HG03139 (cell line): ENCODE results near the gene CHD5.
"Not testable (repeated sequence)": the region's sequence is repeated elsewhere in the genome, so short reads cannot be mapped to it uniquely, and the experiment has no call there.

Experiments
- ATAC-seq: cut with Tn5 transposase; IDR thresholded peaks from one replicate; pipeline ENCODE4 v1.9.1; 2021; ENCODE audit not compliant: unreplicated experiment

The CHD5 gene

GRCh38 chr1:6180268-6180706, at the start of gene CHD5:
Gene CHD5, minus strand, starts transcription at chr1:6180321. Its CDS starts 298 bp downstream, at chr1:6180023.
- ATAC-seq, result no peak

DNA sequence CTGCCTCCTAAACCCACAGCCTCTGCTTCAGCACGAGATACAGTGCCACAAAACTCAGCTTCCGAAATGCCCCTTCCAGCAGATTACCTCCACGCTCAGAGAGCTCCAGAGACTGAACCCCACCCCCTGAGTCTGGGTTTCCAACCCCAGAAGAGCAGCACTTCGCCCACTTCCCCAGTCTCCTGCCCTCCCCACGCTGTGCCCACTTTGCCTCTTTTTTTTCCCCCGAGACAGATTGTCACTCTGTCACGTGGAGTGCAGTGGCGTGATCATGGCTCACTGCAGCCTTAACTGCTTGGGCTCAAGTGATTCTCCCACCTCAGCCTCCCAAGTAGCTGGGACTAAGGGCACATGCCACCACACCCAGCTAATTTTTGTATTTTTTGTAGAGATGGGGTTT, 45.5 kb upstream of the CHD5 start:
- ATAC-seq, result no peak

GRCh38 chr1:6224718-6225117, 44.6 kb upstream of the CHD5 start:
- ATAC-seq, result no peak

DNA sequence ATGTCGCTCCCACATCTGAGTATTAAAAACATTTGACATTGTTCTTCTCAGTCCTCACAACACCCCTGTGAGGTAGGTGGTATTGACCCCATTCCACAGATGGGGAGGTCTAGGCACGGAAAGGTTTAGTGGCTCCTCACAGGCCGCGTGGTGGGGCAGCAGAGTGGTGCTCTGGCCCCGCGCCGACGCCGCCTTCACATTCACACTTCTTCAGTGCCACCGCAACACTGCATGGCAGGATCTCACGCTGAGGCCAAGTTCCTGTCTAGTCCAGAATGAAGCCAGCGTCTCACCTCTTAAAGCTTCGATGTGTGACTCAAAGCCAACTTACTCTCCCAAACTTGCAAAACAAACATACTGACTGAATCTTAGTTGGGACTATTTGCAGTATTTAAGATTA, 43.5 kb upstream of the CHD5 start:
- no peak for ATAC-seq

DNA sequence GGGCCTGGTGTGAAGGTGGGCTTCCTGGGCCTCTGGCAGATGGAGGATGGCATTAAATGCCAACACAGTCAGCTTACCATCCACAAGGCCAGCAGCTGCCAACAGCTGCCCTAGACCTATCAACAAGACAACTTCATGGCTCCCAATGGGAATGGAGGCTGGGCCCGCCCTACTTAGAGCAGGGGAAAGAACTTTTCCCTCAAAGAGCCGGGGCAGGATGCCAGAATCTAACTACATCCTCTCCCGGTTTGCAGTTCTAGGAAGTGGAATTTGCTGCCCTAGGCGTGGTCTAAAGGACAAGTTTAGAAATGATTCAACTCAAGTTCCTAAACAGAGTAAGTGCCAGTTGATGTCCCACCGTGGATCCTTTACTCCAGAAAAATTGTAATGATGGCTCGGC, 42.5 kb upstream of the CHD5 start:
- no peak for ATAC-seq

GRCh38 chr1:6221210-6221784, 41.2 kb upstream of the CHD5 start:
- no peak for ATAC-seq

- no peak for ATAC-seq
Observed at GRCh38 chr1:6220236-6220635, 40.1 kb upstream of the CHD5 start.

- not testable (repeated sequence) for ATAC-seq
Observed at GRCh38 chr1:6219641-6220040, 39.5 kb upstream of the CHD5 start.

- ATAC-seq, result no peak
Observed at GRCh38 chr1:6218375-6219164, 38.4 kb upstream of the CHD5 start.

GRCh38 chr1:6212193-6212959, 32.3 kb upstream of the CHD5 start:
- ATAC-seq, result no peak

- ATAC-seq, result no peak
Observed at GRCh38 chr1:6211731-6212130, 31.6 kb upstream of the CHD5 start.

DNA sequence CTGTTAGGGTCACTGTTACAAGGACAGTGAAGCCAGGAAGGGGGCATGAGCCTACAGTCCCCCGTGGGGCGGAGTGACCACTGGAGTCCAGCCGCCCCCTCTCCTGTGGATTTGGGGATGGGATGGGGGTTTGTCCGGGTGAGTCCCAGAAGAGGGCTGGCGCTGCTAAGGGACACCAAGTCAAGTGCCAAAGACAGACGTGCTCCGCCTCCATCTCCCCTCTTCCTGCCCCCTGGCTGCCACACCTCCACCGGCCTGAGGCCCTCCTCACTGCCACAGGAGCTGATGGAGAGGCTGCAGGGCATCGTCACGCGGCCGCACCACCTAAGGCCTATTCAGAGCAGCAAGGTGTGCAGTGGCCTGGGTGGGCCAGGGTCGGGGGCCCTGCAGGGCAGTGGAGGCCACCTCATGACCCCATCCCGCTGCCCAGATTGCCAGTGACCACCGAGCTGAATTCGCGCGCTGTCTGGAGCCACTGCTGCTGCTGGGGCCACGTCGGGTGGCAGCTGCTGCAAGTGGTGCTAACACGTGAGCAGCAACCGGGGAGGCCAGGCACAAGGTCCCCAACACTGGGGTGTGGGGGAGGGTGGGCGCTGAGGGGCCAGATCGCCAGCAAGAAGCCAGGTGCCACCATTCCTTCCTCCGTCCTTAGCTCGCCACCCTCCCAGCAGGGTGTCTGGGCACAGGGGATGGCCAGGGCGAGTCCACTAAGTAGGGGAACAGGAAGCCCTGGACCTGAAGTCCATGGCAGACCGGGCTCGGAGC, 30.7 kb upstream of the CHD5 start:
- ATAC-seq, result no peak

- ATAC-seq, result no peak
Observed at GRCh38 chr1:6209661-6210580, 29.8 kb upstream of the CHD5 start.

- no peak for ATAC-seq
Observed at GRCh38 chr1:6208723-6209660, 28.9 kb upstream of the CHD5 start.

- ATAC-seq, result no peak
Observed at GRCh38 chr1:6207921-6208320, 27.8 kb upstream of the CHD5 start.

DNA sequence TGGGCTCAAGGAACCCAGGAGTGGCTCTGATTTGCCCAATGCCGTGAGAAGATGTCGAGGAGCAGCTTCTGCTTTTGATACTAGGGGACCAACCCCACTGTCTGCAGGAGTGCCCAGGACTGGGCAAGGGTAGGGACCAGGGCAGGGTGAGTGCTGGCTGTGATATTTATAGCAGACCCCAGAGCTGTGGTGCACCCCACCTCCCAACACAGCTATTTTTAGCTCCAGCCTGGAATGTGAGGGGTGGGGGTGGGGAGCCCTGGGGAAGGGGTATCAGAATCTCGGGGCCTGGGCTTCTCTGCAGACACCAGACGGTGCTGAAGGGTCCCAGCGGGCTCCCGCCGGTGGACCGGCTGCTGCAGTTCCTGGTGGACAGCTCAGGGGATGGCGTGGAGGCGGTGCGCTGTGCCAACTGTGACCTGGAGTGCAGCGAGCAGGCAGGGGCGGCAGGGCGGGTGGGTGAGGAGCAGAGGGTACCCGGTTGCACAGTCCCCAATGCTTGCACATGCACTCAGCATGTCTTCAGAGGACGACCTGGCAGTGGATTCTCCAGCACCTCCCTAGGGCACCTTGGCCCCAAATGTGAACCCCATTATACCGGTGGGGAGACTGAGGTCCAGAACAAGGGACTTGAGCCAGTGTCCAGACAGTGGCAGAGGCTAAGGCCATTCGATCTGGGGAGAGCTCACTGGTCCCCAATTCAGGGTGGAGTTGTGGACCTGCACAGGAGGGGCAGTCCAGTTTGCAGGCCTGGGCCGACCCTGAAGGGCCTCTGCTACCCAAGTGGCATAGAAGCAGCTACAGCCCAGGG, 27.2 kb upstream of the CHD5 start:
- no peak for ATAC-seq

- no peak for ATAC-seq
Observed at GRCh38 chr1:6206520-6206855, 26.4 kb upstream of the CHD5 start.

GRCh38 chr1:6205849-6206519, 25.9 kb upstream of the CHD5 start, which contains the start of gene RNF207:
Gene RNF207, plus strand, starts transcription at chr1:6206119. Its CDS starts 417 bp downstream, at chr1:6206536.
- ATAC-seq, result no peak
